BLaER1 (cell line): Measurements from ENCODE around the gene SNCG.

ENCODE experiments used
- H3K27ac ChIP-seq: shearing (Covaris generic); formaldehyde crosslinking; 2 replicates; pipeline ENCODE4 v1.8.1; 2022
- H3K27me3 ChIP-seq: shearing (Covaris generic); formaldehyde crosslinking; 2 replicates; pipeline ENCODE4 v1.8.1; 2022
- H3K36me3 ChIP-seq: shearing (Covaris generic); formaldehyde crosslinking; 2 replicates; pipeline ENCODE4 v1.8.1; 2022
- H3K4me1 ChIP-seq: shearing (Covaris generic); formaldehyde crosslinking; 2 replicates; pipeline ENCODE4 v1.8.1; 2022
- H3K4me2 ChIP-seq: shearing (Covaris generic); formaldehyde crosslinking; 2 replicates; pipeline ENCODE4 v1.8.1; 2022
- H3K4me3 ChIP-seq: shearing (Covaris generic); formaldehyde crosslinking; 2 replicates; pipeline ENCODE4 v1.8.1; 2022
- H3K9ac ChIP-seq: shearing (Covaris generic); formaldehyde crosslinking; 2 replicates; pipeline ENCODE4 v1.8.1; 2022
- H3K9me3 ChIP-seq: shearing (Covaris generic); formaldehyde crosslinking; 2 replicates; pipeline ENCODE4 v1.8.1; 2022
- H4K20me1 ChIP-seq: shearing (Covaris generic); formaldehyde crosslinking; 2 replicates; pipeline ENCODE4 v1.8.1; 2022
- Cebpa-rat ChIP-seq: shearing (Covaris generic); IDR thresholded peaks from 2 replicates; pipeline ENCODE4 v1.8.1; 2022

SNCG gene

GRCh38 chr10:86953747-86954680, 4.4 kb upstream of the SNCG start:
- no peaks in the 10 kb centered on the region for H3K27me3 ChIP-seq
- no peaks in the 10 kb centered on the region for H3K36me3 ChIP-seq
- H3K4me3 ChIP-seq = no peak overlapping the region
- peaks cover 16% of the 10 kb centered on the region for H3K4me1 ChIP-seq
- no peaks in the 10 kb centered on the region for H4K20me1 ChIP-seq
- no peak overlapping the region for H3K27ac ChIP-seq
- H3K9ac ChIP-seq = no peak overlapping the region
- no peak overlapping the region for H3K4me2 ChIP-seq
- peaks cover 28% of the 10 kb centered on the region for H3K9me3 ChIP-seq
- no peak for TF ChIP-seq Cebpa-rat

- H3K27ac ChIP-seq = no peak overlapping the region
- H3K36me3 ChIP-seq = no peaks in the 10 kb centered on the region
- H3K9me3 ChIP-seq = peaks cover 28% of the 10 kb centered on the region
- no peak overlapping the region for H3K4me2 ChIP-seq
- TF ChIP-seq Cebpa-rat = no peak
- H3K9ac ChIP-seq = no peak overlapping the region
- no peak overlapping the region for H3K4me3 ChIP-seq
- peaks cover 16% of the 10 kb centered on the region for H3K4me1 ChIP-seq
- H3K27me3 ChIP-seq = no peaks in the 10 kb centered on the region
- H4K20me1 ChIP-seq = no peaks in the 10 kb centered on the region
These were observed 3.5 kb upstream of the SNCG start for GRCh38 chr10:86954681-86955500.

GRCh38 chr10:86955501-86956194, 2.8 kb upstream of the SNCG start:
- H3K9ac ChIP-seq = no peak overlapping the region
- peaks cover 27% of the 10 kb centered on the region for H3K9me3 ChIP-seq
- H3K27me3 ChIP-seq = no peaks in the 10 kb centered on the region
- no peak overlapping the region for H3K4me3 ChIP-seq
- no peaks in the 10 kb centered on the region for H3K36me3 ChIP-seq
- no peak for TF ChIP-seq Cebpa-rat
- H4K20me1 ChIP-seq = no peaks in the 10 kb centered on the region
- H3K27ac ChIP-seq = no peak overlapping the region
- H3K4me2 ChIP-seq = no peak overlapping the region
- peaks cover 16% of the 10 kb centered on the region for H3K4me1 ChIP-seq

GRCh38 chr10:86956195-86956847, 2.1 kb upstream of the SNCG start:
- Histone ChIP-seq H3K4me3 (no peak overlapping the region), H3K27me3 (no peaks in the 10 kb centered on the region), H3K36me3 (no peaks in the 10 kb centered on the region), H3K27ac (no peak overlapping the region), H3K4me2 (no peak overlapping the region), H3K9me3 (peaks cover 23% of the 10 kb centered on the region), H3K9ac (no peak overlapping the region), H4K20me1 (no peaks in the 10 kb centered on the region), H3K4me1 (peaks cover 16% of the 10 kb centered on the region)
- no peak for TF ChIP-seq Cebpa-rat

- no peaks in the 10 kb centered on the region for H3K27me3 ChIP-seq
- no peaks in the 10 kb centered on the region for H3K36me3 ChIP-seq
- H3K4me3 ChIP-seq = no peak overlapping the region
- H3K4me2 ChIP-seq = peak overlapping the region; percentile 63
- H3K4me1 ChIP-seq = peaks cover 16% of the 10 kb centered on the region
- TF ChIP-seq Cebpa-rat = no peak
- no peak overlapping the region for H3K9ac ChIP-seq
- peaks cover 19% of the 10 kb centered on the region for H3K9me3 ChIP-seq
- H4K20me1 ChIP-seq = no peaks in the 10 kb centered on the region
- peak overlapping the region; percentile 55; the same call in 1 of the 2 replicates for H3K27ac ChIP-seq
These were observed 1.5 kb upstream of the SNCG start for GRCh38 chr10:86956848-86957448.

GRCh38 chr10:86957471-86958115, 806 bp upstream of the SNCG start, which contains the start of gene MMRN2:
MMRN2 (minus strand) TSS chr10:86957615; CDS start chr10:86957541, 74 bp downstream.
- no peak for TF ChIP-seq Cebpa-rat
- Histone ChIP-seq H3K9ac (0 out of 2 replicates have a peak within 1 kb of the TSS, but pooled peaks have one; percentile 19), H3K9me3 (peaks cover 12% of the 10 kb centered on the region), H3K4me1 (peaks cover 16% of the 10 kb centered on the region), H3K27ac (peak within 1 kb of the TSS; percentile 55; the same call in 1 of the 2 replicates), H3K36me3 (no peaks in the 10 kb centered on the region), H3K4me3 (no peak within 1 kb of the TSS), H4K20me1 (no peaks in the 10 kb centered on the region), H3K4me2 (peak within 1 kb of the TSS; percentile 63), H3K27me3 (no peaks in the 10 kb centered on the region)

GRCh38 chr10:86958901-86959736, 720 bp downstream of the SNCG start:
- no peak overlapping the region for H3K4me2 ChIP-seq
- no peaks in the 10 kb centered on the region for H4K20me1 ChIP-seq
- H3K9me3 ChIP-seq = no peaks in the 10 kb centered on the region
- no peak overlapping the region for H3K9ac ChIP-seq
- peaks cover 21% of the 10 kb centered on the region for H3K4me1 ChIP-seq
- no peaks in the 10 kb centered on the region for H3K27me3 ChIP-seq
- TF ChIP-seq Cebpa-rat = no peak
- H3K27ac ChIP-seq = no peak overlapping the region
- no peaks in the 10 kb centered on the region for H3K36me3 ChIP-seq
- no peak overlapping the region for H3K4me3 ChIP-seq

- Histone ChIP-seq H3K36me3 (no peaks in the 10 kb centered on the region), H3K4me1 (peaks cover 27% of the 10 kb centered on the region), H3K27ac (no peak overlapping the region), H4K20me1 (no peaks in the 10 kb centered on the region), H3K9ac (no peak overlapping the region), H3K4me3 (no peak overlapping the region), H3K9me3 (no peaks in the 10 kb centered on the region), H3K27me3 (no peaks in the 10 kb centered on the region), H3K4me2 (no peak overlapping the region)
- no peak for TF ChIP-seq Cebpa-rat
These were observed 1.3 kb downstream of the SNCG start for GRCh38 chr10:86959737-86960002.
